GM12872 (cell line): ENCODE data around the gene PHKA2.

Source experiments
- TF ChIP-seq, protein P1 (sequence below): IDR thresholded peaks from 3 replicates; pipeline ENCODE4 v1.5.1; 2011; ENCODE audit warnings: low read depth, mild to moderate bottlenecking, low read length, moderate library complexity; ENCODE audit not compliant: insufficient read depth

The PHKA2 gene

DNA sequence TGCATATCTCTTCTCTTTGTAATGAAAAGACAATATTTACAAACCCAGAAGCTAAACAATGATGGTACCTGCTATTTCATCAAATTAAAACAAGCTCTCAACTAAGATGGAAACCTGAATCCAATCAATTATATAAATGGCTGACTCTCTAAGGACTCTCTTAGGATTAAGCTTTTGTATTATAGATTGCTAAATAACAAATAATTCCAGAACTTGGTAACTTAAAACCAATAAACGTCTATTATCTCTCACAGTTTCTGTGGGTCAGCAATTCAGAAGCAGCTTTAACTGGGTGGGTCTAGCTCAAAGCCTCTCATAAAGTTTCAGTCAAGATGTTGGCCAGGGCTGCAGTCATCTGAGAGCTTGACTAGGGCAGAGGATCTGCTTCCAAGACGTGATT is 12.4 kb downstream of the PHKA2 start:
- TF ChIP-seq, protein P1, sequence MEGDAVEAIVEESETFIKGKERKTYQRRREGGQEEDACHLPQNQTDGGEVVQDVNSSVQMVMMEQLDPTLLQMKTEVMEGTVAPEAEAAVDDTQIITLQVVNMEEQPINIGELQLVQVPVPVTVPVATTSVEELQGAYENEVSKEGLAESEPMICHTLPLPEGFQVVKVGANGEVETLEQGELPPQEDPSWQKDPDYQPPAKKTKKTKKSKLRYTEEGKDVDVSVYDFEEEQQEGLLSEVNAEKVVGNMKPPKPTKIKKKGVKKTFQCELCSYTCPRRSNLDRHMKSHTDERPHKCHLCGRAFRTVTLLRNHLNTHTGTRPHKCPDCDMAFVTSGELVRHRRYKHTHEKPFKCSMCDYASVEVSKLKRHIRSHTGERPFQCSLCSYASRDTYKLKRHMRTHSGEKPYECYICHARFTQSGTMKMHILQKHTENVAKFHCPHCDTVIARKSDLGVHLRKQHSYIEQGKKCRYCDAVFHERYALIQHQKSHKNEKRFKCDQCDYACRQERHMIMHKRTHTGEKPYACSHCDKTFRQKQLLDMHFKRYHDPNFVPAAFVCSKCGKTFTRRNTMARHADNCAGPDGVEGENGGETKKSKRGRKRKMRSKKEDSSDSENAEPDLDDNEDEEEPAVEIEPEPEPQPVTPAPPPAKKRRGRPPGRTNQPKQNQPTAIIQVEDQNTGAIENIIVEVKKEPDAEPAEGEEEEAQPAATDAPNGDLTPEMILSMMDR = no peak

DNA sequence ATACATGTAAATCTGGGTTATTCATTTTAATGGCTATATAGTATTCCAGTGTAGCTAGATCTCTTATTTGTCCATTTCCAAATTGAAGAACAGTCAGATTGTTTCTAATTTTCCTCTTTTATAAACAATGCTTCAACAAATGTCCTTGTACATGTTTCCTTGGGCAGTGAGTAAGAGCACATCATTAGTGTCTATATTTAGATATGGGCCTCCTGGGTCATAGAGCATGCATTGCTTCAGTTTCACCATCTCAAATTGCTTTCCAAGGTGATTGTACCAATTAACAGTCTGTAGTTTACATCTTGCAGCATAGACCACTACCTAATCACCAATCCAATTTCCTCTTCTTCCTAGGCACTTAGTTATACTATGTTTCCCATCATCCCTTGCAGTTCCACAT is 13.4 kb downstream of the PHKA2 start:
- TF ChIP-seq, protein P1 = no peak

DNA sequence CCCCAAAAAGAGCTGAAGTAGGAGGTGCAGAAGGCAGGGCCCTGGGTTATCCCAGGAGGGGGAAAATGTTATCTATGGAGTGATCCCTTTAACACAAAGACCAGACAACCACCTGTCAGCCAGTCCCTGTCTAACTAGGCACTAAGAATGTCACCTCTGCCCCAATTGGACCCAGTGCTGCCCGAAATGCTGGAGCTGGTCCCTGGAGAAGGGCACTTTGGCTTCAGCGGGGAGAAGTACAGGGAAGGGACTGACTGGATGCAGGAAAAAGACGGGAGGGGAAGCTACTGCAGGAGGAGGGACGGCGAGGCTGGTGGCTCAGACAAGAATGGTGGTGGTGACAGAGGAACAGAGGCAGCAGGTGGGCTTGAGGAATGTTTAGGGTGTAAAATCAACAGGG is 17.3 kb downstream of the PHKA2 start:
- TF ChIP-seq, protein P1 = no peak

DNA sequence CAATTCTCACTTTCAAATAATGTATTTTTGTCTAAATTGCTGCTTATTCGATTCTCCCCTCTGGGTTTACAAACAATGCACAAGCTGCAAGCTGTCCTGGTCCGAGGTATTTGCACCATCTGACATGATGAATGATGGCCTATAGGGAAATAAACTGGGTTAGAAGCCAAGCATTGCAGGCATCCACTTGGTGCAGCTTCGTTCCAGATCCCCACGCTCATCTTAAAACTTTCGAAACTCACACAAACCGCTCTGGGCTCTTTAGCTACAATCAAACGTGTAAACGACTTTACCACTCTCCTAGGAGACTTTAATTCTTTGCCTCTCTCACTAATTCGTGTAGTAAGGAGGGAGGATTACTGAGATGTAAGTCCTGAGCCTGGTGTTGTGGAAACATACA is 19.0 kb downstream of the PHKA2 start:
- TF ChIP-seq, protein P1 = no peak

DNA sequence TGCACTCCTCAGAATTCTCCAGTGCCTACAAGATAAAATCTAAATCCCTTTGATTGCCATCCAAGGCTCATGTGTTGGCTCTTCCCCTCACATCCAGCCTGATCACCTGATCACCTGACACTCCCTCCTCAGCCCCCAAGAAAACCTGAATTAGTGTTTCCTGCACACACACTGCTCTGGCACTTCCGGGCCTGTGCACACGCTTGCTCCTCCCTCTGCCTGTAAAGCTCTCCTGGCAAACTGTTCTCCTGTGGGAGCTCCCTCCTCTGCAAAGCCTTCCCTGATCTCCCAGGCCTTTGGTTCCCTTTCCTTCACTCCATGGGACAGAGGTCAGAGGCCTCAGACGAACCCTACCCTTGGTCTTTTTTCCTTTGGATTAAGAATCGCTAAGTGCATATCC is 19.9 kb downstream of the PHKA2 start:
- TF ChIP-seq, protein P1 = no peak

DNA sequence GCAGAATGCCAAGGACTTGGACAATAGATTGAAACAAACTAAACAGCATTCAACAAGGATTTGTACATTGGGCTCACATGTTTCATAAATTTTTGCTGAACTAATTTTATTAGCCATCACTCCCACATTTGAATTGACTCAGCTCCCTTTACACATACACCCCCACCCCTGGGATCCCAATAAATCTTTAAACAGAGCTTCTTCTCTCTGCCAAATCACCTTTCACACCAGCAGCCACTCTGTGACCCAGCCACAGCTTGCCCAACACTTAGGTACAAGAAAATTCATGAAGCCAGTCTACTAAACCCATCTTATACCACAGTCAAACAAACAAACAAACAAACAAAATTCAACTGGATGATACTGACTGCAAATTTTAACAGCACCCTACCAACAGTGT is 21.6 kb downstream of the PHKA2 start:
- TF ChIP-seq, protein P1 = no peak

DNA sequence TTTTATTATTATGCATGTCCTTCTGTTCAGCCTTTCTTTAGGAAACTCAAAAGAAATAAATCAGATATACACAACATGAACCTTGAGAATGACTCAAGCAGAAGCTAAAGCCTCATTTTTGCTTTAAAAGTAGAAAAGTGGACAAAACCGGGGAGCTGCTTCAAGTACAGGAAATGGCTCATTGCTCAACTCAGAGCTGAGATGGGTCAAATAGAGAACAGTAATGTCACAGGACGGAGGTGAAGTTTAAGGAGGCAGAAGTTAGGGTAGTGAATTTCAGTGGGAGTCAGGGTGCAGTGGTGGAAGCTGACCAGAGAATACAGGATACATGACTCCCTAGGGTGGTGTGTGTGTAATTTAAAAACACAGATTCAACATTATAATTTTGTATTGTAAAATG is 22.2 kb downstream of the PHKA2 start:
- TF ChIP-seq, protein P1 = no peak
